ENCODE results near the gene TRIM7.
"Not testable (repeated sequence)": the region's sequence is repeated elsewhere in the genome, so short reads cannot be mapped to it uniquely, and the experiment has no call there.

TRIM7 gene

GRCh38 chr5:181173420-181174342 is 31.3 kb downstream of the TRIM7 start:
- FAIRE-seq = no peak
- no peak for DNase-seq (ENCODE audit: low spot score)

- DNase-seq (ENCODE audit: low spot score) = no peak
These were observed 32.0 kb downstream of the TRIM7 start for GRCh38 chr5:181173027-181173419.

GRCh38 chr5:181171782-181172181 is 33.2 kb downstream of the TRIM7 start:
- FAIRE-seq (no peak), DNase-seq (ENCODE audit: low spot score) (no peak)

More at GRCh38 chr5:181173027-181173419, 32.0 kb downstream of the TRIM7 start:
- FAIRE-seq = no peak

GRCh38 chr5:181170996-181171395 is 34.0 kb downstream of the TRIM7 start:
- FAIRE-seq (no peak), DNase-seq (ENCODE audit: low spot score) (no peak)

GRCh38 chr5:181170237-181170825 is 34.7 kb downstream of the TRIM7 start:
- DNase-seq (ENCODE audit: low spot score) = no peak
- no peak for FAIRE-seq

- peak; percentile 27 for FAIRE-seq
- not testable (repeated sequence) for DNase-seq (ENCODE audit: low spot score)
These were observed 35.3 kb downstream of the TRIM7 start for GRCh38 chr5:181169459-181170236.

GRCh38 chr5:181168595-181169118 is 36.3 kb downstream of the TRIM7 start:
- DNase-seq (ENCODE audit: low spot score) (no peak), FAIRE-seq (no peak)

GRCh38 chr5:181167814-181168488 is 37.0 kb downstream of the TRIM7 start:
- no peak for DNase-seq (ENCODE audit: low spot score)
- FAIRE-seq = no peak

- no peak for FAIRE-seq
These were observed 37.9 kb downstream of the TRIM7 start for GRCh38 chr5:181166812-181167733.

GRCh38 chr5:181164076-181164952 is 40.7 kb downstream of the TRIM7 start:
- DNase-seq (ENCODE audit: low spot score) = no peak
- no peak for FAIRE-seq

More at GRCh38 chr5:181166812-181167733, 37.9 kb downstream of the TRIM7 start:
- DNase-seq (ENCODE audit: low spot score) = no peak

GRCh38 chr5:181163487-181164075 is 41.4 kb downstream of the TRIM7 start:
- DNase-seq (ENCODE audit: low spot score) (no peak), FAIRE-seq (no peak)

GRCh38 chr5:181161534-181162175 is 43.3 kb downstream of the TRIM7 start:
- FAIRE-seq = no peak
- no peak for DNase-seq (ENCODE audit: low spot score)

GRCh38 chr5:181160755-181161533 is 44.1 kb downstream of the TRIM7 start:
- DNase-seq (ENCODE audit: low spot score) = peak; percentile 61
- FAIRE-seq = not testable (repeated sequence)

GRCh38 chr5:181160152-181160754 is 44.7 kb downstream of the TRIM7 start:
- peak; percentile 57 for DNase-seq (ENCODE audit: low spot score)

GRCh38 chr5:181159286-181160151 is 45.5 kb downstream of the TRIM7 start:
- peak; percentile 83 for DNase-seq (ENCODE audit: low spot score)
- no peak for FAIRE-seq

More at GRCh38 chr5:181160152-181160754, 44.7 kb downstream of the TRIM7 start:
- no peak for FAIRE-seq

- DNase-seq (ENCODE audit: low spot score) (no peak), FAIRE-seq (no peak)
These were observed 46.1 kb downstream of the TRIM7 start for GRCh38 chr5:181158869-181159268.
